ENCODE results near the gene KCNH2.

The KCNH2 gene

GRCh38 chr7:150975536-150976319, 2.4 kb downstream of the KCNH2 start:
- Histone ChIP-seq H3K4me3 (ENCODE audit: insufficient read depth, low read length, poor library complexity, severe bottlenecking) (no peak overlapping the region), H3K27me3 (ENCODE audit: low read length) (no peaks in the 10 kb centered on the region), H3K9me2 (replicated peaks; ENCODE audit: insufficient read depth, low read length) (no peaks in the 10 kb centered on the region), H3K4me2 (ENCODE audit: low read depth, low read length, poor library complexity, severe bottlenecking) (peak overlapping the region; percentile 54), H3K9me3 (ENCODE audit: insufficient read depth, low read length) (no peaks in the 10 kb centered on the region), H3K36me3 (ENCODE audit: low read length) (no peaks in the 10 kb centered on the region), H3K9ac (ENCODE audit: low read length) (no peak overlapping the region), H2AFZ (ENCODE audit: low read depth, low read length, severe bottlenecking) (no peak overlapping the region), H3F3A (ENCODE audit: insufficient read depth) (no peaks in the 10 kb centered on the region), H3K79me2 (ENCODE audit: insufficient read depth, low read length) (no peaks in the 10 kb centered on the region), H4K20me1 (ENCODE audit: low read depth, low read length) (no peaks in the 10 kb centered on the region), H3K27ac (ENCODE audit: low read depth, low read length) (no peak overlapping the region)
- TF ChIP-seq EZH2phosphoT487 (conservative IDR thresholded peaks at IDR 0.05; ENCODE audit: low read length) (no peak), CTCF (IDR thresholded peaks at IDR 0.05; ENCODE audit: insufficient read depth, low read length, poor library complexity, severe bottlenecking) (no peak)

DNA sequence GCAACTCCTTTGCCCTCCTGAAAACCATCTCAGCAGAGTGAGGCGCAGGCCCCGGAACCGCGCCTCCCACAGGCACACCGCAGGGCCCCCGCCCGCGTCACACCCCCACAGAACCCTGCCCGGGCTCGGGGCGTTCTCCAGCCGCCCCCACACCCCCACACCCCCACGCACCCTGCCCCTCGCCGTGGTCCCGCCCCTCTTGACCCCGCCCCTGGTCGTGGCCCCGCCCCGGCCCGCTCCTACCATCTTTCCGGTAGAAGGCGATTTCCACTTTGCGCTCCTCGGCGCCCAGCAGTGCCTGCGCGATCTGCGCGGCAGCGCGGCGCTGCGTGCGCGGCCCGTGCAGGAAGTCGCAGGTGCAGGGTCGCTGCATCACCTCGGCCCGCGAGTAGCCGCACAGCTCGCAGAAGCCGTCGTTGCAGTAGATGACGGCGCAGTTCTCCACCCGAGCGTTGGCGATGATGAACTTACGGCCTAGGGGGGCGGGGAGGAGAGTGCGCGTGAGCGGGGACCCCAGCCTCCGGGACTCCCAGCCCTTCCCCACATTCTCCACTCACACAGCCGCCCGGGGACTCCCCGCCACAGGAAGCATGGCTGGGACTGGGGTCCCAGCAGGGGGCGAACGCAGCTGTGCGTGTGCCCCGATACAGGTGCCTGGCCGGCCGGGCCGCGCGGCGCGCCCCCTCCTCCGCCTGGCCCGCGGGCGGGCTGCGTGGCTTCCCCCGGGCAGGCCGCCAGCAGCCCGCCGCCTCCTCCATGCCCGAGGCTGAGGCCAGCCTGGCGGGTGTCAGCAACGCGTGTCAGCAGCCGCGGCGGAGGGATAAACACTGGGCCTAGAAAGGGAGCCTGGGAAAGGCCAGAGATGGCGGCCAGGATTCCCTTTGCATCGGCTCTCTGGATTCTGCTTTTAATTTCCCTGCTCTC, 3.4 kb downstream of the KCNH2 start:
- no peak for TF ChIP-seq EZH2phosphoT487 (conservative IDR thresholded peaks at IDR 0.05; ENCODE audit: low read length)
- TF ChIP-seq CTCF (IDR thresholded peaks at IDR 0.05; ENCODE audit: insufficient read depth, low read length, poor library complexity, severe bottlenecking): peak; percentile 24
- Histone ChIP-seq H4K20me1 (ENCODE audit: low read depth, low read length) (no peaks in the 10 kb centered on the region), H3K4me2 (ENCODE audit: low read depth, low read length, poor library complexity, severe bottlenecking) (peak overlapping the region; percentile 54), H3K9me3 (ENCODE audit: insufficient read depth, low read length) (no peaks in the 10 kb centered on the region), H2AFZ (ENCODE audit: low read depth, low read length, severe bottlenecking) (no peak overlapping the region), H3K27ac (ENCODE audit: low read depth, low read length) (no peak overlapping the region), H3K4me3 (ENCODE audit: insufficient read depth, low read length, poor library complexity, severe bottlenecking) (peak overlapping the region; percentile 35), H3F3A (ENCODE audit: insufficient read depth) (no peaks in the 10 kb centered on the region), H3K9ac (ENCODE audit: low read length) (peak overlapping the region; percentile 31; the same call in 1 of the 2 replicates), H3K36me3 (ENCODE audit: low read length) (no peaks in the 10 kb centered on the region), H3K9me2 (replicated peaks; ENCODE audit: insufficient read depth, low read length) (no peaks in the 10 kb centered on the region), H3K27me3 (ENCODE audit: low read length) (no peaks in the 10 kb centered on the region), H3K79me2 (ENCODE audit: insufficient read depth, low read length) (no peaks in the 10 kb centered on the region)

DNA sequence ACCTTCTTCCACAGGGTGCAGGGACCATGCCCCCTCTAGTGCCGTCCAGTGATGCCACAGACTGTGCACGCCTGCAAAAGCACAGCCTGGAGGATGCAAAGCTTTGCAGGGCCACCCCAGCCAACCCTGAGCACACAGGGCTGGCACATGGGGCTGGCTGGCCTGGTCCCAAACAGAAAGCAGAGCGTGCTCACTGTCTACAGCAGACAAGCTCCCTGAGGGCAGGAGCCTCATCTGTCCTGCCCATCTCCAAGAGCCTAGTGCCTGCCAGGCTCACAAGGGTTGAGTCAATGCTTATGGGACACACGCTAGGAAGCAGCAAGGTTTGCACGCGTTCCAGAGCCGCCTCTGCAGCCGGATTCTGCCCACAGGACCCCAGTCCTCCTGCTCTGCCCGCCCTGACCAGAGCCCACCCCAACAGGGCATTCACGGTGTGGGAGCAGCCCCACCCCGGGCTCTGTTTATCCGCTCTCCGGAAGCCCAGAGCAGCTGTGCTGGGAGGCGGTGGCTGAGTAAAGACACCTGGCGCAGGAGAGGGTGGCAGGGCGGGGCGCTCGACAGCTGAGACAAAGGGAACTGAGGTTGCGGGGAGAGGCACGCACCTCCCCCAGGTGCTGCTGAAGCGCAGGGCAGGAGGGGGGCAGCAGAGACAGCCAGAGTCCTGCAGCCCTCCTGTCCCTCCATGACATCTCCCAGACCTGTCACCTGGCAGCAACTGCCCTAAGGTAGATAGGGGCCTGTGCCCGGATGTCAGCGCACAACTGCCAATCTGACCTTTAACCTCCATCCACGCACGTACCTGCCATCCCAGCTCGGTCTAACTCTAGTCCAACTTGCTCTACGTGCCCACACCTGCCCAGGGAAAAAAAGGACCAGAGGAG, 4.3 kb downstream of the KCNH2 start:
- H3K79me2 ChIP-seq (ENCODE audit: insufficient read depth, low read length): no peaks in the 10 kb centered on the region
- H3K9ac ChIP-seq (ENCODE audit: low read length): no peak overlapping the region
- no peak overlapping the region for H2AFZ ChIP-seq (ENCODE audit: low read depth, low read length, severe bottlenecking)
- H4K20me1 ChIP-seq (ENCODE audit: low read depth, low read length): no peaks in the 10 kb centered on the region
- no peaks in the 10 kb centered on the region for H3K27me3 ChIP-seq (ENCODE audit: low read length)
- no peaks in the 10 kb centered on the region for H3K36me3 ChIP-seq (ENCODE audit: low read length)
- peak overlapping the region; percentile 54 for H3K4me2 ChIP-seq (ENCODE audit: low read depth, low read length, poor library complexity, severe bottlenecking)
- H3F3A ChIP-seq (ENCODE audit: insufficient read depth): no peaks in the 10 kb centered on the region
- no peak for TF ChIP-seq CTCF (IDR thresholded peaks at IDR 0.05; ENCODE audit: insufficient read depth, low read length, poor library complexity, severe bottlenecking)
- TF ChIP-seq EZH2phosphoT487 (conservative IDR thresholded peaks at IDR 0.05; ENCODE audit: low read length): no peak
- no peak overlapping the region for H3K27ac ChIP-seq (ENCODE audit: low read depth, low read length)
- no peaks in the 10 kb centered on the region for H3K9me3 ChIP-seq (ENCODE audit: insufficient read depth, low read length)
- H3K4me3 ChIP-seq (ENCODE audit: insufficient read depth, low read length, poor library complexity, severe bottlenecking): no peak overlapping the region
- H3K9me2 ChIP-seq (replicated peaks; ENCODE audit: insufficient read depth, low read length): no peaks in the 10 kb centered on the region

Measured in SU-DHL-6 (cell line).